ENCODE results near the gene GRPEL2.
A peak's percentile ranks its signal among the peaks of the same experiment; 100 is the strongest.
"Not testable (repeated sequence)": the region's sequence is repeated elsewhere in the genome, so short reads cannot be mapped to it uniquely, and the experiment has no call there.

Gene GRPEL2

DNA sequence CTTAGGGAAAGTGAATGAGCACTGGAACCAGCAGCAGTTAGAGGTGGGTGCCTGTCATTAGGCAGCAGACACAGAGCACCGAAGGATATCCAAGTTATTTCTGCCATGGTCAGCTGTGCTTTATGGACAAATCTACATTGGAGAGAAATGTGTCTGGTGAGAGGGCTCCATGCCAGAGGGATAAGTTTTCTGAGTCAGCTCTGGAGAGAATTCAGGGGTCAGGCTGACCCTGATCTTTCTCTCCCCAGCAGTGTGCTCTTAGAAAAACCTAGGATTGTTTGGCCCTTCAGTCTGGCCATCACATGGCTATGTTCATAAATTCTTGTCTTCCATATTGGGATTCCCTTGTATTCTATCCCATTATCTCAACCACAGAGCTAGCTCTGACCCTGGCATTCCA is 42.7 kb downstream of the GRPEL2 start:
- Histone ChIP-seq H2AFZ (ENCODE audit: low read length, unreplicated experiment) (no peak overlapping the region), H3K27me3 (ENCODE audit: insufficient read depth, low read length) (no peaks in the 10 kb centered on the region), H3K27ac (ENCODE audit: low read depth, low read length) (peak overlapping the region; percentile 33), H3K4me1 (ENCODE audit: control insufficient read depth, insufficient read depth, low read length, unreplicated experiment) (peaks cover 17% of the 10 kb centered on the region), H3K4me3 (ENCODE audit: low read depth, low read length) (no peak overlapping the region), H3K36me3 (ENCODE audit: insufficient read depth, low read length) (no peaks in the 10 kb centered on the region), H3K79me2 (ENCODE audit: control insufficient read depth, insufficient read depth, low read length, unreplicated experiment) (no peaks in the 10 kb centered on the region)

DNA sequence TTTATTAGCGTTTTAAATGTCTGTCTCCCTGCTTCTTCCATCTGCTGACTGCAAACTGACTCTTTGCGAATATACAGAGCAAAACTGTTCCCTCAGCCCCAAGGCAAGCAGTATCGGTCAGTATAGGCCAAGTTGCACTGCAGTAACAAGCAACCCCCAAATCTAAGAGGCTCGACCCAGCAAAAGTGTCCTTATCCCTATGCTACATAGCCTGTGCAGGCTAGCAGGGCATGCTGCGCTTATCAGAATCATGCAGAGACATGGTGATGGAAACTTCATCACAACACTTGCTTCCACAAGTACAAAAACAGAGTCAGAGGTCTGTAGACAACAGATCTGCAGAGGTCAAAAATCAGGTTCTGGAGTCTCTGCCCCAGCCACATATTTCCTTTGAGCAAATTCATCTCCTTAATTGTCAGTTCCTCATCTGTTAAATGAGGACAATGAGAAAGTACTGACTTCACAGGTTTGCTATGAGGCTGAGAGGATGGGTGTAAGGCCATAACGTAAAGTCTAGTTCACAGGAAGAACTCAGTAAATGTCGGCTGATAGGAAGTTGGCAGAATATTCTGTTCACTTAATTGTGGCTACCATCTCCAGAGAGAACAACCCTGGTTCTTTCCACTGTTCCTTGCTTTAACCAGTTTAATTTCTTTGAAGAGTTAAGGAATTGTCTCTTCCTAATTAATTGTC is 43.3 kb downstream of the GRPEL2 start:
- no peaks in the 10 kb centered on the region for H3K36me3 ChIP-seq (ENCODE audit: insufficient read depth, low read length)
- peak overlapping the region; percentile 33 for H3K27ac ChIP-seq (ENCODE audit: low read depth, low read length)
- H2AFZ ChIP-seq (ENCODE audit: low read length, unreplicated experiment) = no peak overlapping the region

DNA sequence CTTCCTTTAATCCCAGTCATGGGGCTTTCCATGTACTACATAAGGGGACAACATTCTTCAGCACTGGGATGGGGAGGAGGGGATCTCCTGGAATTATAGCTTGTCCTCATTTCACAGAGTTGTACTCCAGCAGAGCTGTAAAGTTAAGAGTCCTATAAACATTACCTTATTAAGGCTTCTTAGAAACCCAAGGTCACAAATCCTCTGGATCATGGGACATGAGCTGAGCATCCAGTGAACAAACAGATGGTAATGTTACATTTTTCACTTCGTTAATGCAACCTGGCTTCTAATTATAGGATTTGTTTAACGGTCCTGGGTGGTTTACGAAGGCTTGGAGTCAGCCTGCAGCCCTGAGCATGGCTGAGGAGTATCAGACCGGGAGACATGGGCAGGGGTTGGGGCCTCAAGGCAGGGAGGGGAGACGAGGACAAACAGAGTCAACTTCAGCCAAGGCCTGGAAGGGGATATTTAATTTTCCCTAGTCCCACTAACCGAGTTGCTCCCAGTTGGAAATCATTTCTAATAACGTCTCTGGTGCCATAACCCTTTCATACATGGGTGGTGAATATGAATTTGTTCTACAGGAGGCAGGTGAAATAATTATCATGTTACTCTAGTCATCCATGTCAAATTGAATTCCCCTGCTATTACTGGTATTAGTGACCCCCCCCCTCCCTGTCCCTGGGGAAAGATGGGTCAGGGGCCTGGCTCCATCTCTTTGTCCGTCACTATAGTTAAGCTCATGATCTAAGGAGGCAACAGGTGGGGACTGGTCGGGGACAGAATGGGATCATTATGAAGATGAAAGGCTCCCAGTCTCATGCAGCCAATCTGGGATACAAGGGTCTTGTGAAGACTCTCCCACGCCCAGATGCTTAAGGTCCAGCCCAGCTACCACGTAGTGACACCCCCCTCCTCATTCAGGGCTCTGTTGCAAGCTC is 44.5 kb downstream of the GRPEL2 start:
- H3K4me3 ChIP-seq (ENCODE audit: low read depth, low read length) = no peak overlapping the region
- no peaks in the 10 kb centered on the region for H3K27me3 ChIP-seq (ENCODE audit: insufficient read depth, low read length)
- H3K36me3 ChIP-seq (ENCODE audit: insufficient read depth, low read length) = no peaks in the 10 kb centered on the region
- H3K79me2 ChIP-seq (ENCODE audit: control insufficient read depth, insufficient read depth, low read length, unreplicated experiment) = no peaks in the 10 kb centered on the region
- H2AFZ ChIP-seq (ENCODE audit: low read length, unreplicated experiment) = peak overlapping the region; percentile 25
- no peak overlapping the region for H3K27ac ChIP-seq (ENCODE audit: low read depth, low read length)
- peaks cover 17% of the 10 kb centered on the region for H3K4me1 ChIP-seq (ENCODE audit: control insufficient read depth, insufficient read depth, low read length, unreplicated experiment)

More for the DNA sequence above, 43.3 kb downstream of the GRPEL2 start:
- H3K4me3 ChIP-seq (ENCODE audit: low read depth, low read length) = no peak overlapping the region
- H3K79me2 ChIP-seq (ENCODE audit: control insufficient read depth, insufficient read depth, low read length, unreplicated experiment) = no peaks in the 10 kb centered on the region
- H3K27me3 ChIP-seq (ENCODE audit: insufficient read depth, low read length) = no peaks in the 10 kb centered on the region
- peaks cover 17% of the 10 kb centered on the region for H3K4me1 ChIP-seq (ENCODE audit: control insufficient read depth, insufficient read depth, low read length, unreplicated experiment)

DNA sequence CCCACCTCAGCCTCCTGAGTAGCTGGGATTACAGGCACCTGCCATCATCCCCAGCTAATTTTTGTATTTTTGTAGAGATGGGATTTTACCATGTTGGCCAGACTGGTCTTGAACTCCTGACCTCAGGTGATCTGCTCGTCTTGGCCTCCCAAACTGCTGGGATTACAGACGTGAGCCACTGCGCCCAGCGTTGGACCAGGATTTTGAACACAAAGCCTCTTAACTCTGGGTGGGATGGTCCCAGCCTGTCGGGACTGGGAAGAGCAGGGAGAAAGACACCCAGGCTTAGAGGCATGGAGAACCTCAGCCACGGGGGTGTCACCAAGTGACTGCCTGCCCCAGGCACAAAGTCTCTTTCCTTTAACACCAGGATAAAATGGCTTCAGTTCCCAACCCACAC is 45.8 kb downstream of the GRPEL2 start:
- not testable (repeated sequence) for H3K79me2 ChIP-seq (ENCODE audit: control insufficient read depth, insufficient read depth, low read length, unreplicated experiment); H3K27me3 ChIP-seq (ENCODE audit: insufficient read depth, low read length); H2AFZ ChIP-seq (ENCODE audit: low read length, unreplicated experiment); H3K4me3 ChIP-seq (ENCODE audit: low read depth, low read length); H3K27ac ChIP-seq (ENCODE audit: low read depth, low read length); H3K36me3 ChIP-seq (ENCODE audit: insufficient read depth, low read length)
- peaks cover 17% of the 10 kb centered on the region for H3K4me1 ChIP-seq (ENCODE audit: control insufficient read depth, insufficient read depth, low read length, unreplicated experiment)

DNA sequence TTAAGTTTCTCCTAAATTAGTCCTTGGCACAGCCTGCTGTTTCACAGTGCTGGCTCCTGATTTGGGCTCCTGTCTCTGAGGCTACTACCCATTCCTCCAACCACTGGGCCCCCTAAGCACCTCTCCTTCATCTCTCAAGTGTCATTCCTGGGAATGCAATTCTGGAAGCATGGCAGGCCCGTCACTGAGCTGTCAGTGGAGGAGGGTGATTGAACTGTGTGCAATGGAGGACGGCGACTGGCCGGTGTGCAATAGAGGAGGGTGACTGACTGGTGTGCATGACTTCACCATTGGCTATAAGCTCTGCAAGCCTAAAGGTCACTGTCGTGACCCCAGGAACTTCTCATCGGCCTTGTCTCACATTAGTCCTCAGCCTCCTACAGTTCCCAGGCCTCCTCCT is 46.2 kb downstream of the GRPEL2 start:
- H3K79me2 ChIP-seq (ENCODE audit: control insufficient read depth, insufficient read depth, low read length, unreplicated experiment) = no peaks in the 10 kb centered on the region
- H3K36me3 ChIP-seq (ENCODE audit: insufficient read depth, low read length) = no peaks in the 10 kb centered on the region
- H2AFZ ChIP-seq (ENCODE audit: low read length, unreplicated experiment) = no peak overlapping the region

DNA sequence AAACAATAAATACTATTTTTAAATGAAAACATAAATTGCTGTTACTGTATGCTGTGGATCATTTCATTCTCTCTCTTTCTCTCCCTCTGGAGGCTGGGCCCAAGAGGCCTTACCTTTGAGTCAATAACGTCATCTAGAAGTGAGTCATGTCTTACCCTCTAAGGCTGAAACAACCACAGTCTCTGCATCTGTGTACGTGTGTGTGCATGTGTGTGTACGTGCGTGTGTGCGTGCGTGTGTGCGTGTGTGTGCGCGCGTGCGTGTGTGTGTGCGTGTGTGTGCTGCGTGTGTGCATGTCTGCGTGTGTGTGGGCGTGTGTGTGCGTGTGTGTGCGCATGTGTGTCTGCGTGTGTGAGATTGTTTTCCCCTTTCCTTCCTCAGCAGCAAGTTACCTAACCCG is 47.4 kb downstream of the GRPEL2 start:
- no peaks in the 10 kb centered on the region for H3K27me3 ChIP-seq (ENCODE audit: insufficient read depth, low read length)
- peaks cover 16% of the 10 kb centered on the region for H3K4me1 ChIP-seq (ENCODE audit: control insufficient read depth, insufficient read depth, low read length, unreplicated experiment)
- no peak overlapping the region for H2AFZ ChIP-seq (ENCODE audit: low read length, unreplicated experiment)
- H3K36me3 ChIP-seq (ENCODE audit: insufficient read depth, low read length) = no peaks in the 10 kb centered on the region
- H3K79me2 ChIP-seq (ENCODE audit: control insufficient read depth, insufficient read depth, low read length, unreplicated experiment) = no peaks in the 10 kb centered on the region
- H3K4me3 ChIP-seq (ENCODE audit: low read depth, low read length) = no peak overlapping the region
- H3K27ac ChIP-seq (ENCODE audit: low read depth, low read length) = no peak overlapping the region

More for the DNA sequence above, 46.2 kb downstream of the GRPEL2 start:
- no peak overlapping the region for H3K4me3 ChIP-seq (ENCODE audit: low read depth, low read length)
- peaks cover 17% of the 10 kb centered on the region for H3K4me1 ChIP-seq (ENCODE audit: control insufficient read depth, insufficient read depth, low read length, unreplicated experiment)
- no peaks in the 10 kb centered on the region for H3K27me3 ChIP-seq (ENCODE audit: insufficient read depth, low read length)
- no peak overlapping the region for H3K27ac ChIP-seq (ENCODE audit: low read depth, low read length)

DNA sequence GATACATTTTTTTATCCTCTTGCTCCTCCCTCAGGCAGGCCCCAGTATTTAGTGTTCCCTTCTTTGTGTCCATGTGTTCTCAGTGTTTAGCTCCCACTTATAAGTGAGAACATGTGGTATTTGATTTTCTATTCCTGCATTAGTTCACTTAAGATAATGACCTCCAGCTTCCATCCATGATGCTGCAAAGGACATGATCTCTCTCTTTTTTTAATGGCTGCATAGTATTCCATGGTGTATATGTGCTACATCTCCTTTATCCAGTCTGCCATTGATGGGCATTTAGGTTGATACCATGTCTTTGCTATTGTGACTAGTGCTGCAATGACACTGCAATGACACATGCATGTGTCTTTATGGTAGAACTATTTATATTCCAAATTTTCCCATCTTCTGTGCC is 49.7 kb downstream of the GRPEL2 start:
- H3K36me3 ChIP-seq (ENCODE audit: insufficient read depth, low read length); H3K79me2 ChIP-seq (ENCODE audit: control insufficient read depth, insufficient read depth, low read length, unreplicated experiment); H3K27ac ChIP-seq (ENCODE audit: low read depth, low read length); H3K4me3 ChIP-seq (ENCODE audit: low read depth, low read length); H2AFZ ChIP-seq (ENCODE audit: low read length, unreplicated experiment); H3K27me3 ChIP-seq (ENCODE audit: insufficient read depth, low read length): not testable (repeated sequence)
- H3K4me1 ChIP-seq (ENCODE audit: control insufficient read depth, insufficient read depth, low read length, unreplicated experiment) = peaks cover 16% of the 10 kb centered on the region

DNA sequence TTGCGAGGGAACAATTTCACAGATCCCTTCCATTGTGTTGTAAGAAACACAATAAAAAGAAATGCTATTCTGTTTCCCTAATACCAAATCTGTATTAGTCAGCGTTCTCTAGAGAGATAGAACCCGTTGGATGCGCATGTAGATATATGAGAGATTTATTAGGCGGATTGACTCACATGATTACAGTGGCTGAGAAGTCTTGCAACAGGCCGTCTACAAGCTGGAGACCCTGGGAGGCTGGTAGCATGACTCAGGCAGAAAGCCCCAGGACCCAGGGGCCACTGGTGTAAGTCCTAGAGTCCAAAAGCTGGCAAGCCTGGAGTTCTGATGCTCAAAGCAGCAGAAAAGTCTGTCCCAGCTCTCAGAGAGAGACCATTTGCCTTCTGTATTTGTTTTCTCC is 52.2 kb downstream of the GRPEL2 start:
- Histone ChIP-seq H2AFZ (ENCODE audit: low read length, unreplicated experiment) (no peak overlapping the region), H3K36me3 (ENCODE audit: insufficient read depth, low read length) (no peaks in the 10 kb centered on the region), H3K4me3 (ENCODE audit: low read depth, low read length) (no peak overlapping the region), H3K27ac (ENCODE audit: low read depth, low read length) (peak overlapping the region; percentile 92), H3K79me2 (ENCODE audit: control insufficient read depth, insufficient read depth, low read length, unreplicated experiment) (no peaks in the 10 kb centered on the region), H3K4me1 (ENCODE audit: control insufficient read depth, insufficient read depth, low read length, unreplicated experiment) (peaks cover 13% of the 10 kb centered on the region), H3K27me3 (ENCODE audit: insufficient read depth, low read length) (no peaks in the 10 kb centered on the region)

DNA sequence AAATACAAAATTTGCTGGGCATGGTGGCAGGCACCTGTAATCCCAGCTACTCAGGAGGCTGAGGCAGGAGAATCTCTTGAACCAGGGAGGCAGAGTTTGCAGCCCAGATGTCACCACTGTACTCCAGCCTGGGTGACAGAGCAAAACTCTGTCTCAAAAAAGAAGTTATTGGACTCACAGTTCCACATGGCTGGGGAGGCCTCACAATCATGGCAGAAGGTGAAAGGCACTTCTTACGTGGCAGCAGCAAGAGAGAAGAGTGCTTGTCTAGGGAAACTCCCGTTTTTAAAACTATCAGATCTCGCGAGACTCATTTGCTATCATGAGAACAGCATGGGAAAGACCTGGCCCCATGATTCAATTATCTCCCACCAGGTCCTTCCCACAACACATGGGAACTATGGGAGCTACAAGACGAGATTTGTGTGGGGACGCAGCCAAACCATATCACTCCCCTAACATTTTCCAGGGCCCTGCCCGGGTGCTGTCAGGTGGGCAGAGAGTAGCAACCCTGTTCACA is 53.5 kb downstream of the GRPEL2 start:
- H3K27me3 ChIP-seq (ENCODE audit: insufficient read depth, low read length); H2AFZ ChIP-seq (ENCODE audit: low read length, unreplicated experiment); H3K4me3 ChIP-seq (ENCODE audit: low read depth, low read length); H3K79me2 ChIP-seq (ENCODE audit: control insufficient read depth, insufficient read depth, low read length, unreplicated experiment); H3K27ac ChIP-seq (ENCODE audit: low read depth, low read length); H3K36me3 ChIP-seq (ENCODE audit: insufficient read depth, low read length): not testable (repeated sequence)
- H3K4me1 ChIP-seq (ENCODE audit: control insufficient read depth, insufficient read depth, low read length, unreplicated experiment) = peaks cover 20% of the 10 kb centered on the region

DNA sequence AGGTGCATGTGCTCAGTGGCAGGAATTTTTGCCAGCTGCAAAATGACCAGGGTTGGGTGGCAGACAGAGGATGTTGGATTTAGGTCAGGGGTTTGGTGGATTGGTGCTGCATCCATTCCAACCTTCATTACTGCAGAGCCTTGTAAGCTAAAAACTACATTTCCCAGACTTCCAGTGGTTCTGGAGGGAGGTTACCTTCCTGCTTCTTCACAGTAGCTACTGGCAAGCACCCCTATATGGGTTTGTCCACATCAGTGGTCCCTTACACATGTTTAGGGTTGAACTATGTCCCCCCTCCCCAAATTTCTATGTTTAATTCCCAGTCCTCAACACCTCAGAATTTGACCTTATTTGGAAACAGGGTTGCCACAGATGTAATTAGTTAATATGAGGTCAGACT is 54.5 kb downstream of the GRPEL2 start:
- Histone ChIP-seq H3K27ac (ENCODE audit: low read depth, low read length) (no peak overlapping the region), H3K4me3 (ENCODE audit: low read depth, low read length) (no peak overlapping the region), H3K27me3 (ENCODE audit: insufficient read depth, low read length) (no peaks in the 10 kb centered on the region), H3K4me1 (ENCODE audit: control insufficient read depth, insufficient read depth, low read length, unreplicated experiment) (peaks cover 30% of the 10 kb centered on the region), H3K36me3 (ENCODE audit: insufficient read depth, low read length) (no peaks in the 10 kb centered on the region), H2AFZ (ENCODE audit: low read length, unreplicated experiment) (no peak overlapping the region), H3K79me2 (ENCODE audit: control insufficient read depth, insufficient read depth, low read length, unreplicated experiment) (no peaks in the 10 kb centered on the region)

Measured in ACC112 (cell line).